Measurements from ENCODE around the gene HORMAD2. TPM values are rescaled to one million over a fixed set of nuclear protein-coding genes. Genes with fewer than 3 reads are reported as not detected.

The HORMAD2 gene
- total RNA-seq, 1 donor from 2014 or later, result not detected

- no peak overlapping the region for H3K27ac Mint-ChIP-seq (ENCODE audit: unreplicated experiment)
- DNase-seq (ENCODE audit: extremely low spot score, unreplicated experiment), result no peak
- no peaks in the 10 kb centered on the region for H3K27me3 Mint-ChIP-seq (ENCODE audit: unreplicated experiment)
- no peak overlapping the region for H3K4me3 Mint-ChIP-seq (ENCODE audit: unreplicated experiment)
- H3K4me1 Mint-ChIP-seq (ENCODE audit: unreplicated experiment), result peaks cover 11% of the 10 kb centered on the region
- TF ChIP-seq, protein P1, sequence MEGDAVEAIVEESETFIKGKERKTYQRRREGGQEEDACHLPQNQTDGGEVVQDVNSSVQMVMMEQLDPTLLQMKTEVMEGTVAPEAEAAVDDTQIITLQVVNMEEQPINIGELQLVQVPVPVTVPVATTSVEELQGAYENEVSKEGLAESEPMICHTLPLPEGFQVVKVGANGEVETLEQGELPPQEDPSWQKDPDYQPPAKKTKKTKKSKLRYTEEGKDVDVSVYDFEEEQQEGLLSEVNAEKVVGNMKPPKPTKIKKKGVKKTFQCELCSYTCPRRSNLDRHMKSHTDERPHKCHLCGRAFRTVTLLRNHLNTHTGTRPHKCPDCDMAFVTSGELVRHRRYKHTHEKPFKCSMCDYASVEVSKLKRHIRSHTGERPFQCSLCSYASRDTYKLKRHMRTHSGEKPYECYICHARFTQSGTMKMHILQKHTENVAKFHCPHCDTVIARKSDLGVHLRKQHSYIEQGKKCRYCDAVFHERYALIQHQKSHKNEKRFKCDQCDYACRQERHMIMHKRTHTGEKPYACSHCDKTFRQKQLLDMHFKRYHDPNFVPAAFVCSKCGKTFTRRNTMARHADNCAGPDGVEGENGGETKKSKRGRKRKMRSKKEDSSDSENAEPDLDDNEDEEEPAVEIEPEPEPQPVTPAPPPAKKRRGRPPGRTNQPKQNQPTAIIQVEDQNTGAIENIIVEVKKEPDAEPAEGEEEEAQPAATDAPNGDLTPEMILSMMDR (IDR thresholded peaks at IDR 0.05), result no peak
- H3K9me3 Mint-ChIP-seq (ENCODE audit: unreplicated experiment), result no peaks in the 10 kb centered on the region
- H3K36me3 Mint-ChIP-seq (ENCODE audit: unreplicated experiment), result no peaks in the 10 kb centered on the region
Measured at GRCh38 chr22:30116362-30117117, 36.3 kb downstream of the HORMAD2 start.

GRCh38 chr22:30117256-30117655, 37.0 kb downstream of the HORMAD2 start:
- Mint-ChIP-seq H3K36me3 (ENCODE audit: unreplicated experiment) (no peaks in the 10 kb centered on the region), H3K4me3 (ENCODE audit: unreplicated experiment) (no peak overlapping the region), H3K4me1 (ENCODE audit: unreplicated experiment) (peaks cover 11% of the 10 kb centered on the region), H3K9me3 (ENCODE audit: unreplicated experiment) (no peaks in the 10 kb centered on the region), H3K27ac (ENCODE audit: unreplicated experiment) (no peak overlapping the region), H3K27me3 (ENCODE audit: unreplicated experiment) (no peaks in the 10 kb centered on the region)
- no peak for DNase-seq (ENCODE audit: extremely low spot score, unreplicated experiment)
- TF ChIP-seq, protein P1 (IDR thresholded peaks at IDR 0.05), result no peak

GRCh38 chr22:30118291-30118690, 38.0 kb downstream of the HORMAD2 start:
- no peak for DNase-seq (ENCODE audit: extremely low spot score, unreplicated experiment)
- Mint-ChIP-seq H3K36me3 (ENCODE audit: unreplicated experiment) (no peaks in the 10 kb centered on the region), H3K4me3 (ENCODE audit: unreplicated experiment) (no peak overlapping the region), H3K27me3 (ENCODE audit: unreplicated experiment) (no peaks in the 10 kb centered on the region), H3K27ac (ENCODE audit: unreplicated experiment) (no peak overlapping the region), H3K4me1 (ENCODE audit: unreplicated experiment) (peaks cover 11% of the 10 kb centered on the region), H3K9me3 (ENCODE audit: unreplicated experiment) (no peaks in the 10 kb centered on the region)
- TF ChIP-seq, protein P1 (IDR thresholded peaks at IDR 0.05), result no peak

GRCh38 chr22:30121960-30122359, 41.7 kb downstream of the HORMAD2 start:
- H3K36me3 Mint-ChIP-seq (ENCODE audit: unreplicated experiment), result no peaks in the 10 kb centered on the region
- H3K27me3 Mint-ChIP-seq (ENCODE audit: unreplicated experiment), result no peaks in the 10 kb centered on the region
- no peaks in the 10 kb centered on the region for H3K4me1 Mint-ChIP-seq (ENCODE audit: unreplicated experiment)
- TF ChIP-seq, protein P1 (IDR thresholded peaks at IDR 0.05), result no peak
- no peaks in the 10 kb centered on the region for H3K9me3 Mint-ChIP-seq (ENCODE audit: unreplicated experiment)
- no peak overlapping the region for H3K27ac Mint-ChIP-seq (ENCODE audit: unreplicated experiment)
- DNase-seq (ENCODE audit: extremely low spot score, unreplicated experiment), result no peak
- no peak overlapping the region for H3K4me3 Mint-ChIP-seq (ENCODE audit: unreplicated experiment)

DNA sequence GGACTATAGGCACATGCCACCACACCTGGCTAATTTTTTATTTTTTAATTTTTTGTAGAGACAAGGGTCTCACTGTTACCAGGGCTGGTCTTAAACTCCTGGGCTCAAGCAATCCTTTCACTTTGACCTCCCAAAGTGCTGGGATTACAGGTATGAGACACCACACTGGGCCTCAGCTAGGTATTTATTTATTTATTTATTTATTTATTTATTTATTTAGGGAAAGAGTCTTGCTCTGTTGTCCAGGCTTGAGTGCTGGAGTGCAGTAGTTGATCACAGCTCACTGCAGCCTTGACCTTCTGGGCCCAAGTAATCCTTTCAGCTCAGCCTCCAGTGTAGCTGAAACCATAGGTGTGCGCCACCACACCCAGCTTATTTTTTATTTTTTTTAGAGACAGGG, 43.2 kb downstream of the HORMAD2 start:
- DNase-seq (ENCODE audit: extremely low spot score, unreplicated experiment), result no peak
- Mint-ChIP-seq H3K4me1 (ENCODE audit: unreplicated experiment) (peaks cover 5% of the 10 kb centered on the region), H3K4me3 (ENCODE audit: unreplicated experiment) (no peak overlapping the region), H3K9me3 (ENCODE audit: unreplicated experiment) (no peaks in the 10 kb centered on the region), H3K36me3 (ENCODE audit: unreplicated experiment) (no peaks in the 10 kb centered on the region), H3K27me3 (ENCODE audit: unreplicated experiment) (no peaks in the 10 kb centered on the region), H3K27ac (ENCODE audit: unreplicated experiment) (no peak overlapping the region)
- TF ChIP-seq, protein P1 (IDR thresholded peaks at IDR 0.05), result no peak

All from osteocyte (in vitro differentiated cells).